ENCODE data around the gene MAGEB1. TPM values are rescaled to one million over a fixed set of nuclear protein-coding genes. Genes with fewer than 3 reads are reported as not detected.
A peak's percentile ranks its signal among the peaks of the same experiment; 100 is the strongest.

Gene MAGEB1
- total and polyA plus RNA-seq, 4 experiments from 2014 or later = not detected

DNA sequence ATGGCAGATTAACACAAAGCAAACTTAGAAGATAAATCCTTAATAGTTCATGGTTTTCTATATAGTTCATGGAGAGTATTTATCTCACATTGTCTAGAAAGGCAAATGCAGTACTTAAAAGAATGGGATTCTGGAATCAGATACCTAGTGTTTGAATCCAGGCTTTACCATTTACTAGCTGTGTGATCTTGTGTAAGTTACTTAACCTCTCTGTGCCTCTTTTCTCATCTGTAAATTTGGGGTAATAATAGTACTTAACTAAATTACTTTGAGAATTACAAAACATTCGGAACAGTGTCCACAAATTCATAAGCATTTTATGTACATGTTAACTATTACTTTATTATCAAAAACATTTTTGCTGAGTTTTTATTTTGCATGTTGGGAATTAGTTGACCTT lies 15.8 kb downstream of the MAGEB1 start:
- intact Hi-C loops (cut with micrococcal nuclease) = no loop called here
- Mint-ChIP-seq H3K4me1 (no peaks in the 10 kb centered on the region), H3K4me3 (no peak overlapping the region), H3K36me3 (no peaks in the 10 kb centered on the region), H3K9me3 (peaks cover 0 to 2% (median 0%) of the 10 kb centered on the region in 8 donors), H3K27ac (no peak overlapping the region), H3K27me3 (no peaks in the 10 kb centered on the region)
- DNase-seq = no peak
- Histone ChIP-seq H3K4me3 (ENCODE audit: low read length in 2 of 2) (no peak overlapping the region), H3K27me3 (ENCODE audit: insufficient read depth, low read length) (no peaks in the 10 kb centered on the region), H3K4me1 (ENCODE audit: insufficient read depth, low read length) (no peaks in the 10 kb centered on the region), H3K9me3 (ENCODE audit: control insufficient read depth in 1 of 2, low read length in 2 of 2) (no peaks in the 10 kb centered on the region), H3K36me3 (ENCODE audit: insufficient read depth, low read length) (no peaks in the 10 kb centered on the region), H3K27ac (ENCODE audit: low read depth, low read length) (no peak overlapping the region)
- CTCF ChIA-PET (ENCODE audit: partially characterized antibody) = no interaction called here
- POLR2A ChIA-PET (ENCODE audit: partially characterized antibody) = no interaction called here

DNA sequence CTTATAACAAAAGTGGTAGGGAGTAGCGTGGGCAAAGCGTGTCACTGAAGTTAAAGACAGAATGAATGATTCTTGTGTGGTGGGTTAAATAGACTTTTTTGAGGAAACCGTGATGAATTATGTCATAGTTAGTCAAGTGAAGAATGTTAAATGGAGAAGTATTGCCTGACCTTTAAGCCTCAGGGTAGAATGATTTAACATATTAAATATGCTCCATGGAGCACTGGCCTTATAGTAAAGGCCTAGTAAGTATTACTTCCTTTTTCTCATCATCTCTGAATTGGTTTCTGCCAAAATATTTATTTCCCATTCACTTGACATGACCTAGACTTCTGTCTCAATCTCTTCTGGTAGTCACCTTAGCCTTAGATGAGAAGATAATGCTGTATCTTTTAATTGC lies 23.7 kb downstream of the MAGEB1 start:
- Histone ChIP-seq H3K27ac (ENCODE audit: low read depth, low read length) (no peak overlapping the region), H3K27me3 (ENCODE audit: insufficient read depth, low read length) (no peaks in the 10 kb centered on the region), H3K4me3 (ENCODE audit: low read length in 2 of 2) (no peak overlapping the region), H3K9me3 (ENCODE audit: control insufficient read depth in 1 of 2, low read length in 2 of 2) (no peaks in the 10 kb centered on the region), H3K36me3 (ENCODE audit: insufficient read depth, low read length) (no peaks in the 10 kb centered on the region), H3K4me1 (ENCODE audit: insufficient read depth, low read length) (no peaks in the 10 kb centered on the region)
- Mint-ChIP-seq H3K4me1 (no peaks in the 10 kb centered on the region), H3K27ac (no peak overlapping the region), H3K4me3 (no peak overlapping the region), H3K36me3 (no peaks in the 10 kb centered on the region), H3K9me3 (no peaks in the 10 kb centered on the region), H3K27me3 (peaks cover 0 to 2% of the 10 kb centered on the region in 2 donors)
- intact Hi-C loops (cut with micrococcal nuclease) = no loop called here
- ChIA-PET POLR2A (ENCODE audit: partially characterized antibody) (no interaction called here), CTCF (ENCODE audit: partially characterized antibody) (no interaction called here)
- DNase-seq = no peak

DNA sequence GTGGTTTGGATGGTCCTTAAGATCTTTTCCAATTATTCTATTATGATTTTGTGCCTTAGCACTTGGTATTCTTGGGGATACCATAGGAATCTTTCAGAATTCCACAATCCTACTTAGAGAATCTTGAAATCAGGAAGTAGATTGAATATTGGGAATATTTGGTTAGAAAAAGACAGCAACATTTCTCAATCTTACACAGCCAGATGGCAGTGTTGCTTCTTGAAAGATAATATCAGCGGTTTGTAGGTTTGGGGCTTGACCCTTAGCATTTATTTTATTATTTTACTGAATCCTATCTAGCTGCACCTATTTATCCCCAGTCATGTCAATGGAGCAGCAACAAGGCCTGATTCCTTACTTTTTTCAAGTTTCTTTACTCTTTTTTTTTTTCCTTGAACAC lies 28.6 kb downstream of the MAGEB1 start:
- CTCF ChIA-PET (ENCODE audit: partially characterized antibody) = no interaction called here
- Mint-ChIP-seq H3K27ac (no peak overlapping the region), H3K36me3 (no peaks in the 10 kb centered on the region), H3K4me3 (no peak overlapping the region), H3K27me3 (peaks cover 0 to 2% of the 10 kb centered on the region in 2 donors), H3K9me3 (no peaks in the 10 kb centered on the region), H3K4me1 (peaks cover 0 to 5% (median 0%) of the 10 kb centered on the region in 4 donors)
- Histone ChIP-seq H3K27ac (ENCODE audit: low read depth, low read length) (no peak overlapping the region), H3K4me3 (ENCODE audit: low read length in 2 of 2) (no peak overlapping the region), H3K27me3 (ENCODE audit: insufficient read depth, low read length) (no peaks in the 10 kb centered on the region), H3K9me3 (ENCODE audit: control insufficient read depth in 1 of 2, low read length in 2 of 2) (no peaks in the 10 kb centered on the region), H3K36me3 (ENCODE audit: insufficient read depth, low read length) (no peaks in the 10 kb centered on the region), H3K4me1 (ENCODE audit: insufficient read depth, low read length) (peaks cover 3% of the 10 kb centered on the region)
- intact Hi-C loops (cut with micrococcal nuclease) = no loop called here
- POLR2A ChIA-PET (ENCODE audit: partially characterized antibody) = no interaction called here
- no peak for DNase-seq

DNA sequence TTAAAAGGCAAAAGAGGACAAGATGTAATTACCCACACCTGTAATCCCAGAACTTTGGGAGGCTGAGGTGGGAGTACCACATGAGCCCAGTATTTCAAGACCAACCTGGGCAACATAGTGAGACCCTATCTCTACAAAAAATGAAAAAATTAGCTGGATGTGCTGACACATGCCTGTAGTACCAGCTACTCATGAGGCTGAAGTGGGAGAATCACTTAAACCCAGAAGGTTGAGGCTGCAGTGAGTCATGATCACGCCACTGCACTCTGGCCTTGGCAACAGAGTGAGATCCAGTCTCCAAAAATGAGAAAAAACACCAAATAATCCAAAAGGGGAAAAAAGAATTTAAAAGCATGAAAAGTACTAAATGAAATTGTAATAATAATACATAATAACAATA lies 31.4 kb downstream of the MAGEB1 start:
- ChIA-PET CTCF (ENCODE audit: partially characterized antibody) (no interaction called here), POLR2A (ENCODE audit: partially characterized antibody) (no interaction called here)
- Histone ChIP-seq H3K4me3 (ENCODE audit: low read length in 2 of 2) (no peak overlapping the region), H3K36me3 (ENCODE audit: insufficient read depth, low read length) (no peaks in the 10 kb centered on the region), H3K27ac (ENCODE audit: low read depth, low read length) (no peak overlapping the region), H3K4me1 (ENCODE audit: insufficient read depth, low read length) (peaks cover 3% of the 10 kb centered on the region), H3K9me3 (ENCODE audit: control insufficient read depth in 1 of 2, low read length in 2 of 2) (no peaks in the 10 kb centered on the region), H3K27me3 (ENCODE audit: insufficient read depth, low read length) (no peaks in the 10 kb centered on the region)
- DNase-seq = no peak
- Mint-ChIP-seq H3K9me3 (peaks cover 0 to 5% (median 0%) of the 10 kb centered on the region in 8 donors), H3K4me3 (no peak overlapping the region), H3K27ac (no peak overlapping the region), H3K36me3 (no peaks in the 10 kb centered on the region), H3K27me3 (no peaks in the 10 kb centered on the region), H3K4me1 (peaks cover 0 to 5% (median 0%) of the 10 kb centered on the region in 4 donors)
- intact Hi-C loops (cut with micrococcal nuclease) = no loop called here

DNA sequence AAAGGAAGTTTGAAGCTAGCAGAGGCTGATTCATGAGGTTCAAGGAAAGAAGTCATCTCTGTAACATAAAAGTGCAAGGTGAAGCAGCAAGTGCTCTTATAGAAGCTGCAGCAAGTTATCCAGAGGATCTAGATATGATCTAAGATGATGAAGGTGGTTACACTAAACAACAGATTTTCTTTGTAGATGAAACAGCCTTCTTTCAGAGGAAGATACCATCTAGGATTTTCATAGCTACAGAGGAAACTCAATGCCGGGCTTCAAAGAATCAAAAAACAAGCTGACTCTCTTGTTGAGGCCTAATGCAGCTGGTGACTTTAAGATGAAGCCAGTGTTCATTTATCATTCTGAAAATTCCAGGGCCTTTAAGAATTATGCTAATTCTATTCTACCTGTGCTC lies 33.5 kb downstream of the MAGEB1 start:
- Mint-ChIP-seq H3K9me3 (peaks cover 0 to 5% (median 0%) of the 10 kb centered on the region in 8 donors), H3K27me3 (no peaks in the 10 kb centered on the region), H3K27ac (peak overlapping the region in 1 of 7 donors; percentile 16), H3K36me3 (no peaks in the 10 kb centered on the region), H3K4me1 (peaks cover 0 to 5% (median 0%) of the 10 kb centered on the region in 4 donors), H3K4me3 (no peak overlapping the region)
- peak in 3 of 5 donors; percentile 5 to 14 (median 10) for DNase-seq
- Histone ChIP-seq H3K4me1 (ENCODE audit: insufficient read depth, low read length) (peaks cover 3% of the 10 kb centered on the region), H3K27me3 (ENCODE audit: insufficient read depth, low read length) (no peaks in the 10 kb centered on the region), H3K27ac (ENCODE audit: low read depth, low read length) (no peak overlapping the region), H3K9me3 (ENCODE audit: control insufficient read depth in 1 of 2, low read length in 2 of 2) (no peaks in the 10 kb centered on the region), H3K4me3 (ENCODE audit: low read length in 2 of 2) (no peak overlapping the region), H3K36me3 (ENCODE audit: insufficient read depth, low read length) (no peaks in the 10 kb centered on the region)
- POLR2A ChIA-PET (ENCODE audit: partially characterized antibody) = no interaction called here
- CTCF ChIA-PET (ENCODE audit: partially characterized antibody) = no interaction called here
- intact Hi-C loops (cut with micrococcal nuclease) = no loop called here

DNA sequence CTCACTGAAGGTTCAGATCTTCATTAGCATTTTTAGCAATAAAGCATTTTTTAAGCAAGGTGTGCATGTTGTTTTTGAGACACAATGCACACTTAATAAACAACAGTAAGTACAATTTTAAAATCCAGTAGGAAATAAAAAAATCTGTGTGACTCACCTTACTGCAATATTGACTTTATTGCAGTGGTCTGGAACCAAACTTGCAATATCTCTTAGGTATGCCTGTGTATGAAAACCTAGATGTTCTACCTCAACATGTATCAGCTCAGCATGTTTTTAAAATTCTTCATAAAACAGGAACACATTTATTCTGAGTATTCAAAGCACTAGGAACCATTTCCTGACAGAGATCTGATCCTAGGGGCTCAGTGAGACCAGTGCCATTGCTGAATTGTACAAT lies 35.6 kb downstream of the MAGEB1 start:
- peaks cover 0 to 5% (median 0%) of the 10 kb centered on the region in 8 donors for H3K9me3 Mint-ChIP-seq
- H3K4me3 ChIP-seq (ENCODE audit: low read length in 2 of 2) = no peak overlapping the region
- no peak overlapping the region for H3K27ac ChIP-seq (ENCODE audit: low read depth, low read length)
- no peak for DNase-seq
- no peaks in the 10 kb centered on the region for H3K27me3 ChIP-seq (ENCODE audit: insufficient read depth, low read length)
- no peak overlapping the region for H3K27ac Mint-ChIP-seq
- H3K4me1 Mint-ChIP-seq = peaks cover 0 to 5% (median 0%) of the 10 kb centered on the region in 4 donors
- H3K27me3 Mint-ChIP-seq = no peaks in the 10 kb centered on the region
- no peak overlapping the region for H3K4me3 Mint-ChIP-seq
- POLR2A ChIA-PET (ENCODE audit: partially characterized antibody) = no interaction called here
- no peaks in the 10 kb centered on the region for H3K36me3 ChIP-seq (ENCODE audit: insufficient read depth, low read length)
- CTCF ChIA-PET (ENCODE audit: partially characterized antibody) = no interaction called here
- H3K36me3 Mint-ChIP-seq = no peaks in the 10 kb centered on the region
- peaks cover 3% of the 10 kb centered on the region for H3K4me1 ChIP-seq (ENCODE audit: insufficient read depth, low read length)
- H3K9me3 ChIP-seq (ENCODE audit: control insufficient read depth in 1 of 2, low read length in 2 of 2) = no peaks in the 10 kb centered on the region
- intact Hi-C loops (cut with micrococcal nuclease) = no loop called here

DNA sequence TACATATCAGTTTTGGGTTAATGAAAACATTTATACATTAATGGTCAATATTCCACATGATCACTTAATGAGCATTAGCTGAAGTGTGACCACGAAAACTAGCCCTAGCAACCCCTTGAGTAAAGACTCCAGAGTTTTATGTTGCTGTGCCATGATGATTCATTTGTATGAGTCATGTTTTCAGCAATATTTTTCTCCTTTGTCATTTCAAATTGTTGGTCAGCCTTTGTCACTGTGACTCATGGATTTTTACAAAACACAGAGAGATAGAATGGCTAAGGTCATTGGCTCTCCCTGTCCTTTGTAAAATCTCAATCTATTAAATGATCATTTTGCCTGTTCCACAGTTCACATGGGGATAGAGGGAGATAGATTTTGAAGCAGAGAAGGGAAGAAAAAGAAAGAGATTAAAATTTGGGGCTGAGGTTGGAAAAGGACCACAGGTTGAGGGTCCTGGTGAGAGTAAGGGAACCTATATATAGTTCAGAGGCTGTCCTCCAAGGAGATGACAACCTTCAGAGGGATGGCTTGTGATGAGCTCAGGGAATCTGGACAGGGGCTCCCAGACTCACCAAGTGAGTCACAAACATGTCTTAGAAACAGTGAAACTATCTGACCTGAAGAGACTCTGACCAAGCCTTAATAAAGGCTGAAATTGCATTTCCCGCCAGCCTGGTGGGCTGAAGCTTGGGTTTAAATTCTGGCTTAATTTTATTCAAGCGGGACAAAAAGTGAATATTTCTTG lies 36.7 kb downstream of the MAGEB1 start:
- CTCF ChIA-PET (ENCODE audit: partially characterized antibody) = no interaction called here
- intact Hi-C loops (cut with micrococcal nuclease) = no loop called here
- POLR2A ChIA-PET (ENCODE audit: partially characterized antibody) = no interaction called here

More for the DNA sequence above, 36.7 kb downstream of the MAGEB1 start:
- no peaks in the 10 kb centered on the region for H3K36me3 ChIP-seq (ENCODE audit: insufficient read depth, low read length)
- Mint-ChIP-seq H3K9me3 (peaks cover 0 to 5% (median 0%) of the 10 kb centered on the region in 8 donors), H3K27me3 (no peaks in the 10 kb centered on the region), H3K4me1 (peaks cover 0 to 5% (median 0%) of the 10 kb centered on the region in 4 donors), H3K4me3 (no peak overlapping the region), H3K36me3 (no peaks in the 10 kb centered on the region), H3K27ac (peak overlapping the region in 1 of 7 donors; percentile 47)
- no peaks in the 10 kb centered on the region for H3K27me3 ChIP-seq (ENCODE audit: insufficient read depth, low read length)
- H3K27ac ChIP-seq (ENCODE audit: low read depth, low read length) = no peak overlapping the region
- peaks cover 3% of the 10 kb centered on the region for H3K4me1 ChIP-seq (ENCODE audit: insufficient read depth, low read length)
- no peak for DNase-seq
- H3K4me3 ChIP-seq (ENCODE audit: low read length in 2 of 2) = no peak overlapping the region
- no peaks in the 10 kb centered on the region for H3K9me3 ChIP-seq (ENCODE audit: control insufficient read depth in 1 of 2, low read length in 2 of 2)

Data from CD4-positive, alpha-beta memory T cell (primary cell).